IMR-90 (cell line): ENCODE data around the gene SMC6. TPM values are rescaled to one million over a fixed set of nuclear protein-coding genes. Genes with fewer than 3 reads are reported as not detected.

Experiments
- ATAC-seq: fragments of 200-7000 bp; cut with Tn5 transposase; 2 replicates; pipeline ENCODE4 v1.9.1; 2020; ENCODE audit warnings: low read depth, mild to moderate bottlenecking, moderate library complexity
- BruUV-seq: library from RNA; stranded (reverse); fragments of 400-500 nt; replicated peaks from 2 replicates; lab custom pipeline; 2021; lab: Mats Ljungman, UMichigan
- CTCF ChIA-PET: fragments of 300-600 bp; formaldehyde crosslinking; extraction: SDS; loops from one replicate; lab custom pipeline; 2021; ENCODE audit warnings: antibody characterized with exemption; lab: Yijun Ruan, JAX
- POLR2A ChIA-PET: fragments of 300-600 bp; sonication (Branson Sonifier 250); formaldehyde crosslinking; loops from one replicate; lab custom pipeline; 2022; ENCODE audit warnings: antibody characterized with exemption; ENCODE audit not compliant: unreplicated experiment; lab: Charles Lee
- DNase-seq: peaks from one replicate; pipeline ENCODE4 v3.0.0; 2013
- H2AFZ ChIP-seq: replicated peaks from 2 replicates; pipeline ENCODE3; 2013; ENCODE audit warnings: low read length, mild to moderate bottlenecking; ENCODE audit not compliant: poor library complexity
- H2AK5ac ChIP-seq: 2 replicates; pipeline ENCODE4 v1.6.1; 2013; ENCODE audit warnings: low read depth, low read length, inconsistent platforms
- H2AK9ac ChIP-seq: replicated peaks from 2 replicates; pipeline ENCODE3; 2013; ENCODE audit warnings: mild to moderate bottlenecking, low read depth, low read length, moderate library complexity; ENCODE audit not compliant: poor library complexity
- H2BK120ac ChIP-seq: 2 replicates; pipeline ENCODE4 v1.6.1; 2013; ENCODE audit warnings: low read depth, low read length, inconsistent platforms
- H2BK15ac ChIP-seq: 3 replicates; pipeline ENCODE4 v1.6.1; 2013; ENCODE audit warnings: low read depth, low read length, inconsistent platforms
- H2BK20ac ChIP-seq: 2 replicates; pipeline ENCODE4 v1.6.1; 2013; ENCODE audit warnings: low read depth, mild to moderate bottlenecking, inconsistent platforms, low read length, moderate library complexity
- H2BK5ac ChIP-seq: 2 replicates; pipeline ENCODE4 v1.6.1; 2013; ENCODE audit warnings: mild to moderate bottlenecking, low read depth, low read length, inconsistent platforms; ENCODE audit not compliant: poor library complexity, severe bottlenecking
- H3K14ac ChIP-seq: replicated peaks from 2 replicates; pipeline ENCODE4 v1.6.1; 2013; ENCODE audit warnings: low read depth, low read length, inconsistent platforms
- H3K18ac ChIP-seq: 2 replicates; pipeline ENCODE4 v1.6.1; 2013; ENCODE audit warnings: low read depth, low read length, control low read depth
- H3K23ac ChIP-seq: 2 replicates; pipeline ENCODE4 v1.6.1; 2013; ENCODE audit warnings: low read depth, low read length, inconsistent platforms
- H3K27ac ChIP-seq: 2 replicates; pipeline ENCODE4 v1.5.1; 2013; ENCODE audit warnings: mild to moderate bottlenecking, control low read depth, low read length; ENCODE audit not compliant: insufficient read depth
- H3K27me3 ChIP-seq: 2 replicates; pipeline ENCODE4 v1.6.1; 2013; ENCODE audit warnings: low read length; ENCODE audit not compliant: control insufficient read depth, insufficient read depth
- H3K36me3 ChIP-seq: 2 replicates; pipeline ENCODE4 v1.6.1; 2013; ENCODE audit warnings: low read length, mixed read lengths; ENCODE audit not compliant: control insufficient read depth, insufficient read depth
- H3K4ac ChIP-seq: 2 replicates; pipeline ENCODE4 v1.6.1; 2013; ENCODE audit warnings: low read depth, low read length, inconsistent platforms
- H3K4me1 ChIP-seq: 2 replicates; pipeline ENCODE4 v1.6.1; 2013; ENCODE audit warnings: low read length, mixed read lengths; ENCODE audit not compliant: control insufficient read depth, insufficient read depth
- H3K4me2 ChIP-seq: 2 replicates; pipeline ENCODE4 v1.6.1; 2013; ENCODE audit warnings: low read depth, mild to moderate bottlenecking, control low read depth, low read length, moderate library complexity
- H3K4me3 ChIP-seq: 2 replicates; pipeline ENCODE4 v1.5.1; 2013; ENCODE audit warnings: low read depth, mild to moderate bottlenecking, control low read depth, low read length, moderate library complexity; ENCODE audit not compliant: insufficient read depth
- H3K56ac ChIP-seq: 2 replicates; pipeline ENCODE4 v1.6.1; 2013; ENCODE audit warnings: low read length, inconsistent platforms; ENCODE audit not compliant: insufficient read depth; ENCODE audit errors: extremely low read depth
- H3K79me1 ChIP-seq, 2 experiments: 2 replicates each; pipeline ENCODE4 v1.6.1; 2013; ENCODE audit warnings: low read length in 2 of 2, inconsistent platforms in 1 of 2, low read depth in 1 of 2
- H3K9ac ChIP-seq: 2 replicates; pipeline ENCODE4 v1.6.1; 2013; ENCODE audit warnings: low read depth, low read length, control low read depth
- H3K9me1 ChIP-seq: 2 replicates; pipeline ENCODE4 v1.6.1; 2013; ENCODE audit warnings: low read length, inconsistent platforms; ENCODE audit not compliant: insufficient read depth
- H3K9me3 ChIP-seq: 2 replicates; pipeline ENCODE4 v1.6.1; 2013; ENCODE audit warnings: low read length; ENCODE audit not compliant: control insufficient read depth, insufficient read depth
- H4K20me1 ChIP-seq: 2 replicates; pipeline ENCODE4 v1.6.1; 2013; ENCODE audit warnings: low read length, inconsistent platforms; ENCODE audit not compliant: insufficient read depth
- H4K5ac ChIP-seq: 2 replicates; pipeline ENCODE4 v1.6.1; 2013; ENCODE audit warnings: mild to moderate bottlenecking, low read depth, low read length, control low read depth
- H4K8ac ChIP-seq, 2 experiments: 2 replicates each; pipeline ENCODE4 v1.6.1; 2013; ENCODE audit warnings: low read depth in 2 of 2, low read length in 2 of 2, control low read depth in 1 of 2, inconsistent platforms in 1 of 2
- H4K91ac ChIP-seq: 2 replicates; pipeline ENCODE4 v1.6.1; 2013; ENCODE audit warnings: low read depth, low read length, inconsistent platforms; ENCODE audit not compliant: insufficient read depth
- CEBPB ChIP-seq: IDR thresholded peaks from 2 replicates; pipeline ENCODE4 v1.6.1; 2012; ENCODE audit warnings: low read depth, low read length, improper control_type of control experiment
- NFE2L2 ChIP-seq: fragments of 150-350 bp; IDR thresholded peaks from 2 replicates; pipeline ENCODE4 v1.6.1; 2016; ENCODE audit warnings: low read depth, mild to moderate bottlenecking, low read length
- WGBS, 2 experiments: methylation state at CpG; one replicate each; pipeline versions ENCODE4 v1.1.5 to v1.1.7; 2013; ENCODE audit warnings: missing lambda C conversion rate in 2 of 2; ENCODE audit not compliant: insufficient read length in 1 of 2; ENCODE audit errors: extremely low coverage in 2 of 2; 5-methylcytosine and 5-hydroxymethylcytosine counted together
- dilution Hi-C: fragments of 300-500 bp; cut with HindIII; formaldehyde crosslinking; loops from one replicate; pipeline ENCODE4 v1.14.3; 2018; ENCODE audit warnings: low sequenced_read_pairs; ENCODE audit not compliant: unreplicated experiment
- in situ Hi-C: fragments of 300-500 bp; cut with MboI; formaldehyde crosslinking; loops from 3 replicates; pipeline ENCODE4 v1.14.3; 2019; ENCODE audit warnings: low sequenced_read_pairs, inconsistent platforms, mixed read lengths
- intact Hi-C: fragments of 100-400 bp; cut with micrococcal nuclease; formaldehyde crosslinking; loops from 2 replicates; pipeline ENCODE4 v1.10.0; 2022
- polyA plus RNA-seq, 3 experiments: library from polyadenylated mRNA; depleted of rRNA; stranded (reverse); fragments of >200 nt; gene quantifications; 2 replicates each; pipeline ENCODE4 v1.2.3, GENCODE V29; 2012; ENCODE audit warnings: low replicate concordance in 1 of 3
- total RNA-seq: library from RNA; depleted of rRNA; stranded (reverse); fragments of >200 nt; gene quantifications from 2 replicates; pipeline ENCODE4 v1.2.3, GENCODE V29; 2012

SMC6 gene
- total and polyA plus RNA-seq, 2 of the 4 experiments (the other 2 are of a cell fraction), result 6.5 to 10.4 TPM

GRCh38 chr2:17658251-17658843, 95.3 kb downstream of the SMC6 start:
- no peak overlapping the region for H4K5ac ChIP-seq
- H3K56ac ChIP-seq, result no peak overlapping the region
- no peak overlapping the region for H4K8ac ChIP-seq
- no peak overlapping the region for H3K23ac ChIP-seq
- no peak overlapping the region for H2BK5ac ChIP-seq
- no peak overlapping the region for H3K4me3 ChIP-seq
- H4K20me1 ChIP-seq, result no peaks in the 10 kb centered on the region
- DNase-seq (peak; percentile 76), ATAC-seq (no peak)
- POLR2A ChIA-PET, result no interaction called here
- H3K4ac ChIP-seq, result no peak overlapping the region
- no peaks in the 10 kb centered on the region for H3K4me1 ChIP-seq
- no peak overlapping the region for H2BK20ac ChIP-seq
- TF ChIP-seq CEBPB, result 0 out of 2 replicates have a peak, but pooled peaks have one; percentile 9
- TF ChIP-seq NFE2L2, result no peak
- no CpG with 5 or more reads among the region's 6 CpGs for WGBS, 2 experiments
- H3K27me3 ChIP-seq, result no peaks in the 10 kb centered on the region
- no peaks in the 10 kb centered on the region for H3K9me1 ChIP-seq
- H3K18ac ChIP-seq, result no peak overlapping the region
- dilution Hi-C loops (no loop called here), intact Hi-C loops (no loop called here), in situ Hi-C loops (loop anchor here (25.0 kb wide), 1 partner anchor 896 kb away; no protein-coding TSS in a partner anchor)
- H3K9me3 ChIP-seq, result no peaks in the 10 kb centered on the region
- H2AFZ ChIP-seq, result no peak overlapping the region
- no peak overlapping the region for H3K27ac ChIP-seq
- no peaks in the 10 kb centered on the region for H3K36me3 ChIP-seq
- no peaks in the 10 kb centered on the region for H3K79me1 ChIP-seq
- H3K14ac ChIP-seq, result no peak overlapping the region
- BruUV-seq, result no TSS peak
- no peak overlapping the region for H2BK15ac ChIP-seq
- no peak overlapping the region for H4K91ac ChIP-seq
- H3K4me2 ChIP-seq, result no peak overlapping the region
- H2AK5ac ChIP-seq, result no peak overlapping the region
- CTCF ChIA-PET, result no interaction called here
- H2BK120ac ChIP-seq, result no peak overlapping the region
- H2AK9ac ChIP-seq, result no peak overlapping the region
- no peak overlapping the region for H3K9ac ChIP-seq
